ENCODE measurements around the gene ST6GALNAC6.

ST6GALNAC6 gene

DNA sequence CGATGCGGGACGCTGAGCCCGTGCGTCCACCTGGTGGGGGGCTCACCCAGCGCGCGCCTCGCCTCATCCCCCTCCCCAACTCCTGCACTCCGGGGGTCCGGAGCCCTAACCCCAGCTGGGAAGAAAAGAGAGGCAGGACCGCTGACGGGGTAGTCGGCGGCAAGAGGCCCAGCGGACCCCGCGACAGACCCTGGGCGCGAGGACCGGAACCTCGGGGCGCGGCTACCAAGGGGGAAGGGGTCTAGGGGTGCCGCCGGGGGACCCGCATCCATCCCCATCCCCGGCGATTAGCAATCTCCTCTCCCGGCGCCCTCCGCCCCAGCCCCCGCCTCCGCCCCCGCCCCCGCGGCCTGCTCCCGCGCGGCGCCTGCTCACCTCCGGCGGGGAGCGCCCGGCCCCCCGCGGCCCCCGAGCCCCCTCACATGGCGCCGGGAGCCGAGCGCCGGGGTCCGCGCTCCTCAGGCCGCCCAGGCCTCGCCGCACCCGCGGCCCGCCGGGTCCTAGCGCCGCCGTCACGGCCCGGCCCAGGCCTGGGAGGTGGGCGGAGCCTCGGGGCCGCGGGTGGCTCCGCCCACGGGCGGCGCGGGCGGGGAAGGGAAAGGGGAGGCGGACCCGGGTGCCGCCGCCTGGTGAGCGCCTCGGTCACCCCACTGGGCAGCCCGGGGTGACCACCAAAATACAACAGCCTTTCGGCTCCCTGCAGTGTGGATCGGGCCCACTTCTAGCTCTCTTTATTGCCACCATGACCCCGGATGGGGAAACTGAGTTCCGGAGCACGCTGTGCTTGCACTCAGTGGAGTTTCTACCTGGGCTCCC lies at the start of gene ST6GALNAC6:
ST6GALNAC6 (minus strand) TSS at position 476 of the 816 bp plus-strand sequence. CDS start 1,622 bp downstream, outside the sequence.
- DNase-seq: peak; percentile 89

GRCh38 chr9:127947841-127948710 lies 48.7 kb upstream of the ST6GALNAC6 start:
- no peak for DNase-seq

DNA sequence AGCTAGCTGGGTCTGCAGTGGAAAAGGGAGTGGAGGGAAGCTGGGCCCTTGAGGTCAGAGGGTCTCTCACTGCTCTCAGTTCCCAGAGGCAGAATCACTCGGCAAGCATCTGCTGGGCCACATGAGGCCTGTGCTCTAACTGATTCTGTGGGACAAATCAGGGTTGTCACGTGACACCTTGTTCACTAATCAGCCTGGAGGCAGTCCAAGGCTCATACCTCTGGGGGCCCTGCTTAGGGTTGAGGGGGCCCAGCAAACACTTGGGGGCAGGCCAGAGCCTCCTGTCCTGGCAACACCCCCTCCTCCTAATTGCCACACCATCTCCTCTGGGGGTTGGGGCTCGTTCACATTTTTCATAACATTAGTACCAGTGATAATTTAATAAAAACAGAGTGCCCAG lies 47.3 kb upstream of the ST6GALNAC6 start:
- DNase-seq: no peak

DNA sequence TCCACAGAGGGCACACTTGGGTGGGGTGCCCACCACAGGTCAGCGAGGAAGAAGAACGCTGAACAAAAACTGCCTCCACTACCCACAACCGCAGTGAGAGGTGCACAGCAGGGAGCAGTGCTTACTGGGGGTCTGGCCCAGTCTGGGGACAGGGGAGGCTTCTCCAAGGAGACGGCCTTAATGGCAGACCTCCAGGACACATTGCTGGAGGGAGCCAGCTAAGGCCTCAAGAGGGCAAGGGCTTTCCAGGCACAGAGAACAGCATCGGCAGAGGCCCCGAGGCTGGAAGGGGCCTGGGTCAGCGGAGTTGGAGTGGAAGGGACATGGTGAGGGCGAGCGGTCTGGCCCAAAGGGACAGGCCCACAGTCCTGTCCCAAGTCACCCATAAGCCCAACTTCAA lies 46.5 kb upstream of the ST6GALNAC6 start:
- no peak for DNase-seq

DNA sequence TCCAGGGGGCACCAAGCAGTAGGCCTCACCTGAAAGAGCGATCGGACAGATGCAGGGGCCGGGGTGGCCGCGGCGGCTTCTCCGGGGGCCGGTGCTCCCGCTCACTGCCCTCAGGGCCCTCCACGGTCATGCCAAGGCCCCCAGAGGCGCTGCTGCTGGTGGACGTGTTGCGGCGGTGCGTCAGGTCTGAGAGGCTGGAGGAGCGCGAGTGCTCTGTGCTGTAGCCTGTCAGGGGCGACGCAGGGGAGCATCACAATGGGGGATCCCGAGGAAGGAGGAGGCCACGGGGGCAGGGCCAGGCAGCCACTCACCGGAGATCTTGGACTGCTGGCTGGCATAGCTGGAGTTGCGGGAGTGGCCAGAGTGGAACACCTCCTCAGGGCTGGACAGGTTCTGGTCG lies 45.9 kb upstream of the ST6GALNAC6 start:
- no peak for DNase-seq

GRCh38 chr9:127944586-127945218 lies 45.3 kb upstream of the ST6GALNAC6 start:
- DNase-seq: no peak

- peak; percentile 88 for DNase-seq
Observed at GRCh38 chr9:127943731-127944144, 44.3 kb upstream of the ST6GALNAC6 start.

- no peak for DNase-seq
Observed at GRCh38 chr9:127943011-127943662, 43.7 kb upstream of the ST6GALNAC6 start.

GRCh38 chr9:127942216-127943010 lies 43.0 kb upstream of the ST6GALNAC6 start:
- peak; percentile 80 for DNase-seq

GRCh38 chr9:127941961-127942215 lies 42.5 kb upstream of the ST6GALNAC6 start:
- DNase-seq: no peak

DNA sequence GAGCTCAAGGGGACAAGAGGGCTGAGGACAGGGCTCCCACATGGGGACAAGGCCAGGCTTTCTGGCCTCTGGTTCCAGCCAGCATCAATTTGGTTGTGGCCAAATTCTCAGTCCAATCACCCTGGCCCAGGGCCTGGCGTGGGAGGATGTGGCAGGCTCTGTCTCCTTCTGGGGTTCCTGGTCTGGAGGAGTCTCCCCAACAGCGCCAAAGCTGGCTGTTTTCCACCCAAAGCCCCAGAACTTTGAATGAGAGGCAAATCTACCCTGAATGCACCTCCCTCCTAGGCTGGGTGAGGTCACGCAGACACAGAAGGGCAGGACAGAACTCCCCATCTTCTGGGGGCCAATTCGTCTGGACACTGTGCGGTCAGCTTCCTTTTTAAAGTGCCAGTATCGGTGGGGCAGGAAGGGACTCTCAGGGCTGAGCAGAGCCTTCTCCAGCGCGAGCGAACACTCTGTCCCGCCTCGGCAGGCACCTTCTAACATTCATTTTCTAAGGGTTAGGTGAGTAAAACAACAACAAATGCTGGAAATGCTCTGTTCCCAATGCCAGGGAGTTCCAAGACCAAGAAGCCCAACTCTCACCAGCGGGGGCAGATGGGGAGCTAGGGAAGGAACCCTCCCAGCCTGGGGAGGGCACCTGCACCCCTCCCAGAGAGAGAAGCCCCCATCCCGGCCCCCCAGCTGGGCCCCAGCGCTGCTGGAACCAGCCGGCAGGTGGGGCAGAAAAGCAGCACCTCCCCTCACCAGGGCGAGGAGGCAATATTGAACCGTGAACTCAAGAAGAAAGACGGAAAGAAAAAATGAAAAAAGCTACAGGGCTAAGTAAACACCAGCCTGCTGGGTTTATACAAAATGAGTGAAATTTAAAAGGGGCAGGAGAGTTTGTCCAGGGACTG lies 41.9 kb upstream of the ST6GALNAC6 start:
- no peak for DNase-seq

- DNase-seq: no peak
Observed at GRCh38 chr9:127940593-127940992, 41.2 kb upstream of the ST6GALNAC6 start.

- DNase-seq: no peak
Observed at GRCh38 chr9:127938298-127938690, 38.9 kb upstream of the ST6GALNAC6 start.

- peak; percentile 96 for DNase-seq
Observed at GRCh38 chr9:127937388-127938297, 38.2 kb upstream of the ST6GALNAC6 start, which contains the start of gene DPM2. TSS of gene DPM2 (minus strand) at chr9:127937854. CDS start at chr9:127937820, 34 bp downstream.

DNA sequence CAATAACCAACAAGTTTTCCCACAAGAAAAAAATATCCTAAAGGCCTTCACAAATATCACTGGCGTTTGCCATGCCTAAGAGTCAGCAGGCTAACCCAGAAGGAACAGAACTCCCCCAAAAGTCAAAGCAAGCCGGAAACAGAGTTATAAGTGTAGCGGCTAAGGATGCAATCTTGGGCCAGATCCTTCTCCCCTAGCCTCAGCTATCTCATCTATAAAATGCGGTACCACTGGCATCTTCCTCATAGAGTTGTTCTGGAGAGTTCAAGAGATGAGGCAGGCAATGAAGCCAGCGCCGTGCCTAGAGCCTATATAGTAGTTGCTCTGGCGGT lies 37.6 kb upstream of the ST6GALNAC6 start:
- DNase-seq: no peak

DNA sequence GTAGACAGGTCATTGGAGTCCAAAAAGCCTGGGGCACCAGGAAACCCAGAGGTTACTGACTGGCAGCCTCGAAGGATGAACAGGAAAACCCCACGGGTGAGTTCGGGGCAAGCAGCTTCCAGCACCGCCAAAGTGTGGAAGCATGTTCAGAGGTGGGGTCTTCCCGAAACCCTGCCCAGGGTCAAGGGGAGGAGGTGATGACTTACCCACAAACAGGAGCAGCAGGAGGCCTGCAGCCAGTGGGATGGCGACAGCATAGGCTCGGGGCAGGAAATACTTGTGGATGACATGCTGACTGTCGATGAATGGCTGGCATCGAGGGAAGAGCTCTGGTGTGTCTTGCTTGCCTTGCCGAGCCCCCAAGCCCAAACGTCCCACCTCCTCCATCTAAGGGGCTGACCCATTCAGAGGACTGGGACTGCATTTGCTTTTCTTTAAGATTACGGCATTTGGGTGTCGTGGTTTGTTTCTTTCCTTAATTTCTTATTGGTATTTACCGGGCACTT lies 37.0 kb upstream of the ST6GALNAC6 start:
- no peak for DNase-seq

- DNase-seq: no peak
Observed at GRCh38 chr9:127935765-127936221, 36.4 kb upstream of the ST6GALNAC6 start.

- DNase-seq: no peak
Observed at GRCh38 chr9:127934986-127935385, 35.6 kb upstream of the ST6GALNAC6 start.

GRCh38 chr9:127934248-127934647 lies 34.8 kb upstream of the ST6GALNAC6 start:
- DNase-seq: no peak
